ENCODE results near the gene IL11. TPM values are rescaled to one million over a fixed set of nuclear protein-coding genes. Genes with fewer than 3 reads are reported as not detected.

The IL11 gene
- total and polyA plus RNA-seq, 2 experiments from 2014 or later = 4.4 to 6.6 TPM

- Histone ChIP-seq H3K9me3 (ENCODE audit: low read depth) (no peaks in the 10 kb centered on the region), H4K20me1 (ENCODE audit: insufficient read depth, poor library complexity, severe bottlenecking) (no peaks in the 10 kb centered on the region), H3K4me2 (no peak overlapping the region), H3K79me2 (no peaks in the 10 kb centered on the region), H3K9me2 (replicated peaks; ENCODE audit: insufficient read depth) (no peaks in the 10 kb centered on the region), H3K27me3 (no peaks in the 10 kb centered on the region), H3K36me3 (replicated peaks; ENCODE audit: insufficient read depth, low read depth) (no peaks in the 10 kb centered on the region), H2AFZ (no peak overlapping the region), H3K4me1 (ENCODE audit: insufficient read depth) (no peaks in the 10 kb centered on the region), H3K27ac (no peak overlapping the region), H3K4me3 (no peak overlapping the region)
- no peak for DNase-seq (ENCODE audit: low spot score)
- TF ChIP-seq, protein P1, sequence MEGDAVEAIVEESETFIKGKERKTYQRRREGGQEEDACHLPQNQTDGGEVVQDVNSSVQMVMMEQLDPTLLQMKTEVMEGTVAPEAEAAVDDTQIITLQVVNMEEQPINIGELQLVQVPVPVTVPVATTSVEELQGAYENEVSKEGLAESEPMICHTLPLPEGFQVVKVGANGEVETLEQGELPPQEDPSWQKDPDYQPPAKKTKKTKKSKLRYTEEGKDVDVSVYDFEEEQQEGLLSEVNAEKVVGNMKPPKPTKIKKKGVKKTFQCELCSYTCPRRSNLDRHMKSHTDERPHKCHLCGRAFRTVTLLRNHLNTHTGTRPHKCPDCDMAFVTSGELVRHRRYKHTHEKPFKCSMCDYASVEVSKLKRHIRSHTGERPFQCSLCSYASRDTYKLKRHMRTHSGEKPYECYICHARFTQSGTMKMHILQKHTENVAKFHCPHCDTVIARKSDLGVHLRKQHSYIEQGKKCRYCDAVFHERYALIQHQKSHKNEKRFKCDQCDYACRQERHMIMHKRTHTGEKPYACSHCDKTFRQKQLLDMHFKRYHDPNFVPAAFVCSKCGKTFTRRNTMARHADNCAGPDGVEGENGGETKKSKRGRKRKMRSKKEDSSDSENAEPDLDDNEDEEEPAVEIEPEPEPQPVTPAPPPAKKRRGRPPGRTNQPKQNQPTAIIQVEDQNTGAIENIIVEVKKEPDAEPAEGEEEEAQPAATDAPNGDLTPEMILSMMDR (IDR thresholded peaks at IDR 0.05; ENCODE audit: poor library complexity) = no peak
- TF ChIP-seq EZH2phosphoT487 (IDR thresholded peaks at IDR 0.05; ENCODE audit: low read depth, severe bottlenecking, unreplicated experiment) (no peak), EZH2 (IDR thresholded peaks at IDR 0.05; ENCODE audit: borderline replicate concordance) (no peak)
- WGBS (ENCODE audit: low lambda C conversion rate, missing lambda C conversion rate) = 77% methylated on average over 8 of the region's 8 CpGs
Measured at GRCh38 chr19:55314396-55314795, 55.9 kb downstream of the IL11 start.

Other genes with a start within 250 kb of the IL11 start
- 9.6 and 11.5 TPM in 2 replicates for gene TNNT1, start 221.3 kb downstream of the IL11 start, total RNA-seq
- 32.1 and 86.4 TPM in 2 replicates for gene TNNT1, start 221.3 kb downstream of the IL11 start, polyA plus RNA-seq
- 1.4 and 2.9 TPM in 2 replicates for gene TNNI3, start 212.7 kb downstream of the IL11 start, total RNA-seq
- 1.4 and 1.6 TPM in 2 replicates for gene TNNI3, start 212.7 kb downstream of the IL11 start, polyA plus RNA-seq
- 0.17 and 1.9 TPM in 2 replicates for gene DNAAF3, start 203.8 kb downstream of the IL11 start, total RNA-seq
- gene DNAAF3, start 203.8 kb downstream of the IL11 start, polyA plus RNA-seq = 3.8 and 4.9 TPM in 2 replicates
- gene SYT5, start 190.2 kb downstream of the IL11 start, total RNA-seq = 0.60 and 1.4 TPM in 2 replicates
- 0.86 and 0.98 TPM in 2 replicates for gene SYT5, start 190.2 kb downstream of the IL11 start, polyA plus RNA-seq
- gene PTPRH, start 161.0 kb downstream of the IL11 start, total RNA-seq = 30.9 and 31.5 TPM in 2 replicates
- 7.2 and 7.3 TPM in 2 replicates for gene PTPRH, start 161.0 kb downstream of the IL11 start, polyA plus RNA-seq
- 18.6 and 21.1 TPM in 2 replicates for gene TMEM86B, start 141.7 kb downstream of the IL11 start, total RNA-seq
- 48.6 and 62.3 TPM in 2 replicates for gene TMEM86B, start 141.7 kb downstream of the IL11 start, polyA plus RNA-seq
- 37.1 and 39.5 TPM in 2 replicates for gene PPP6R1, start 111.4 kb downstream of the IL11 start, total RNA-seq
- 76.0 and 79.3 TPM in 2 replicates for gene PPP6R1, start 111.4 kb downstream of the IL11 start, polyA plus RNA-seq
- gene HSPBP1, start 90.4 kb downstream of the IL11 start, total RNA-seq = 31.5 and 33.9 TPM in 2 replicates
- 52.2 and 54.5 TPM in 2 replicates for gene HSPBP1, start 90.4 kb downstream of the IL11 start, polyA plus RNA-seq
- 3.3 and 13.2 TPM in 2 replicates for gene BRSK1, start 86.5 kb downstream of the IL11 start, total RNA-seq
- gene BRSK1, start 86.5 kb downstream of the IL11 start, polyA plus RNA-seq = 2.4 and 2.7 TPM in 2 replicates
- 10.6 and 25.4 TPM in 2 replicates for gene TMEM150B, start 45.1 kb downstream of the IL11 start, total RNA-seq
- 8.1 and 9.2 TPM in 2 replicates for gene TMEM150B, start 45.1 kb downstream of the IL11 start, polyA plus RNA-seq
- 13.6 and 22.8 TPM in 2 replicates for gene KMT5C, start 30.6 kb downstream of the IL11 start, total RNA-seq
- gene KMT5C, start 30.6 kb downstream of the IL11 start, polyA plus RNA-seq = 23.6 and 38.0 TPM in 2 replicates
- gene COX6B2, start 15.7 kb downstream of the IL11 start, total RNA-seq = 0.20 and 0.50 TPM in 2 replicates
- 4.5 and 7.8 TPM in 2 replicates for gene COX6B2, start 15.7 kb downstream of the IL11 start, polyA plus RNA-seq
- not detected in 2 replicates for gene GARIN5B, start 7.2 kb downstream of the IL11 start, total RNA-seq
- 0.18 TPM in 1 of 2 replicates, not detected in the other for gene GARIN5B, start 7.2 kb downstream of the IL11 start, polyA plus RNA-seq
- not detected in 2 replicates for gene TMEM190, start 6.4 kb upstream of the IL11 start, total RNA-seq
- 6.6 and 13.0 TPM in 2 replicates for gene TMEM190, start 6.4 kb upstream of the IL11 start, polyA plus RNA-seq
- 1.8 and 9.1 TPM in 2 replicates for gene TMEM238, start 13.8 kb upstream of the IL11 start, total RNA-seq
- 29.6 and 39.2 TPM in 2 replicates for gene TMEM238, start 13.8 kb upstream of the IL11 start, polyA plus RNA-seq
- gene RPL28, start 15.5 kb upstream of the IL11 start, total RNA-seq = 604 and 984 TPM in 2 replicates
- gene RPL28, start 15.5 kb upstream of the IL11 start, polyA plus RNA-seq = 410 and 437 TPM in 2 replicates
- gene UBE2S, start 37.3 kb upstream of the IL11 start, total RNA-seq = 18.5 and 20.4 TPM in 2 replicates
- 105 and 116 TPM in 2 replicates for gene UBE2S, start 37.3 kb upstream of the IL11 start, polyA plus RNA-seq
- gene SHISA7, start 72.8 kb upstream of the IL11 start, total RNA-seq = not detected in 2 replicates
- not detected in 2 replicates for gene SHISA7, start 72.8 kb upstream of the IL11 start, polyA plus RNA-seq
- gene ISOC2, start 91.2 kb upstream of the IL11 start, total RNA-seq = 79.3 and 90.4 TPM in 2 replicates
- 64.2 and 72.2 TPM in 2 replicates for gene ISOC2, start 91.2 kb upstream of the IL11 start, polyA plus RNA-seq
- not detected in 2 replicates for gene C19orf85, start 94.3 kb upstream of the IL11 start, total RNA-seq
- gene C19orf85, start 94.3 kb upstream of the IL11 start, polyA plus RNA-seq = not detected in 2 replicates
- gene ZNF628, start 106.2 kb upstream of the IL11 start, total RNA-seq = 2.2 and 4.7 TPM in 2 replicates
- 1.0 and 1.2 TPM in 2 replicates for gene ZNF628, start 106.2 kb upstream of the IL11 start, polyA plus RNA-seq
- gene NAT14, start 114.7 kb upstream of the IL11 start, total RNA-seq = 14.0 and 22.3 TPM in 2 replicates
- gene NAT14, start 114.7 kb upstream of the IL11 start, polyA plus RNA-seq = 40.3 and 43.6 TPM in 2 replicates
- gene SSC5D, start 118.0 kb upstream of the IL11 start, total RNA-seq = 0.04 and 0.80 TPM in 2 replicates
- 3.2 and 5.1 TPM in 2 replicates for gene SSC5D, start 118.0 kb upstream of the IL11 start, polyA plus RNA-seq
- 0.28 and 0.30 TPM in 2 replicates for gene SBK2, start 166.7 kb upstream of the IL11 start, total RNA-seq
- 0.33 and 0.51 TPM in 2 replicates for gene SBK2, start 166.7 kb upstream of the IL11 start, polyA plus RNA-seq
- gene SBK3, start 175.1 kb upstream of the IL11 start, total RNA-seq = 0.57 TPM in 1 of 2 replicates, not detected in the other
- 0.92 TPM in 1 of 2 replicates, not detected in the other for gene SBK3, start 175.1 kb upstream of the IL11 start, polyA plus RNA-seq
- 4.1 and 5.1 TPM in 2 replicates for gene ZNF579, start 210.4 kb upstream of the IL11 start, total RNA-seq
- gene ZNF579, start 210.4 kb upstream of the IL11 start, polyA plus RNA-seq = 14.8 and 21.7 TPM in 2 replicates
- gene FIZ1, start 229.1 kb upstream of the IL11 start, total RNA-seq = 3.8 and 5.6 TPM in 2 replicates
- 14.0 and 16.4 TPM in 2 replicates for gene FIZ1, start 229.1 kb upstream of the IL11 start, polyA plus RNA-seq
- gene ZNF524, start 229.8 kb upstream of the IL11 start, total RNA-seq = 8.4 and 12.4 TPM in 2 replicates
- gene ZNF524, start 229.8 kb upstream of the IL11 start, polyA plus RNA-seq = 18.5 and 19.5 TPM in 2 replicates
- gene ZNF865, start 235.2 kb upstream of the IL11 start, total RNA-seq = 3.0 and 3.1 TPM in 2 replicates
- gene ZNF865, start 235.2 kb upstream of the IL11 start, polyA plus RNA-seq = 1.7 and 2.2 TPM in 2 replicates

All from hepatocyte (in vitro differentiated cells).